ENCODE measurements around the gene NTM.

The NTM gene

DNA sequence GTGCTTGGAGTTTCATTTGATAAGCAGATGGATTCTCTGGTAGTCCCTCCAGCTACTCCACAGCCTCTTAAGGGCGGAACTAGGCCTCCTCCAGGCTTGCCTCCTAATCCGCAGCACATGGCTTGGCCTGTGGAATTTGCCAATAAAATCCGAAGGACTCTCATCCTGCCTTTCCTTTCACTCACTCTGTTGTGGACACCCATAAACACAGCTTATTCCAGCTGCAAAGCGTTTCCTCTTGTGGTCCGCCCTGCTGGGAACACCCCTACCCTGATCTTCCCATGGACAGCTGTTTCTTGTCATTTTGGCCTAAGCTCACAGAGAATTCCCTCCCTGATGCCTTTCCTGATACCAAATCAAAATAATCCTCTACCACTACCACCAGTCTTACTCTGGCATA lies 546.2 kb downstream of the NTM start:
- Histone ChIP-seq H3K9me3 (ENCODE audit: severe bottlenecking) (no peaks in the 10 kb centered on the region), H3K4me3 (ENCODE audit: low read depth, low read length) (no peak overlapping the region), H3K36me3 (no peaks in the 10 kb centered on the region), H3K27me3 (ENCODE audit: insufficient read depth, low read depth, severe bottlenecking) (no peaks in the 10 kb centered on the region), H3K27ac (no peak overlapping the region)
- no peak for DNase-seq
- no peak for TF ChIP-seq CTCF (IDR thresholded peaks at IDR 0.05; ENCODE audit: low read depth, low read length)

GRCh38 chr11:131917634-131918384 lies 547.4 kb downstream of the NTM start:
- no peak overlapping the region for H3K27ac ChIP-seq
- H3K9me3 ChIP-seq (ENCODE audit: severe bottlenecking): no peaks in the 10 kb centered on the region
- no peaks in the 10 kb centered on the region for H3K36me3 ChIP-seq
- no peak for TF ChIP-seq CTCF (IDR thresholded peaks at IDR 0.05; ENCODE audit: low read depth, low read length)
- no peak for DNase-seq
- H3K4me3 ChIP-seq (ENCODE audit: low read depth, low read length): no peak overlapping the region
- H3K27me3 ChIP-seq (ENCODE audit: insufficient read depth, low read depth, severe bottlenecking): no peaks in the 10 kb centered on the region

GRCh38 chr11:131918663-131919062 lies 548.2 kb downstream of the NTM start:
- H3K27ac ChIP-seq: no peak overlapping the region
- DNase-seq: no peak
- H3K9me3 ChIP-seq (ENCODE audit: severe bottlenecking): no peaks in the 10 kb centered on the region
- no peak overlapping the region for H3K4me3 ChIP-seq (ENCODE audit: low read depth, low read length)
- H3K36me3 ChIP-seq: no peaks in the 10 kb centered on the region
- no peak for TF ChIP-seq CTCF (IDR thresholded peaks at IDR 0.05; ENCODE audit: low read depth, low read length)
- no peaks in the 10 kb centered on the region for H3K27me3 ChIP-seq (ENCODE audit: insufficient read depth, low read depth, severe bottlenecking)

- H3K36me3 ChIP-seq: no peaks in the 10 kb centered on the region
- no peak overlapping the region for H3K27ac ChIP-seq
- no peaks in the 10 kb centered on the region for H3K9me3 ChIP-seq (ENCODE audit: severe bottlenecking)
- no peak for TF ChIP-seq CTCF (IDR thresholded peaks at IDR 0.05; ENCODE audit: low read depth, low read length)
- no peak for DNase-seq
- no peak overlapping the region for H3K4me3 ChIP-seq (ENCODE audit: low read depth, low read length)
- no peaks in the 10 kb centered on the region for H3K27me3 ChIP-seq (ENCODE audit: insufficient read depth, low read depth, severe bottlenecking)
Observed at GRCh38 chr11:131922220-131922619, 551.8 kb downstream of the NTM start.

DNA sequence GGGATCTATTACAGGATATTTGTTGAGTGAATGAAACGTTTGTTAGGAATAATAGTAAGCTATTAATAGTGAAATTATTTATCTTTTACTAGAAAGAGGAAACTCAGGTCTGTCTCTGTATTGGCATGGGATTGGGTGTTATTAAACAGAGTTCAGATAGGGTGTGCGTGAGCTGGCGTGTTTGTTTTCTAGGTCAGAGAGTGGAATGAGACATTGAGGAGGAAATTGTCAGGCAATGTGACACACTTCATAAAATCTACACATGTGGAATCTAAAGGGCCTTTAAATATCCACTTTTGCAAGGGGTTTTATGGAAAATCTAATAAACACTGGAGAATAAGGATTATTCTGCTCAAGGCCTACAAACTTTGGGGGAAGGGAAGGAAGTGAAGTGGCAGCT lies 552.9 kb downstream of the NTM start:
- Histone ChIP-seq H3K4me3 (ENCODE audit: low read depth, low read length) (no peak overlapping the region), H3K27ac (no peak overlapping the region), H3K9me3 (ENCODE audit: severe bottlenecking) (no peaks in the 10 kb centered on the region), H3K36me3 (no peaks in the 10 kb centered on the region), H3K27me3 (ENCODE audit: insufficient read depth, low read depth, severe bottlenecking) (no peaks in the 10 kb centered on the region)
- no peak for TF ChIP-seq CTCF (IDR thresholded peaks at IDR 0.05; ENCODE audit: low read depth, low read length)
- DNase-seq: no peak

- no peak for TF ChIP-seq CTCF (IDR thresholded peaks at IDR 0.05; ENCODE audit: low read depth, low read length)
- no peaks in the 10 kb centered on the region for H3K27me3 ChIP-seq (ENCODE audit: insufficient read depth, low read depth, severe bottlenecking)
- no peaks in the 10 kb centered on the region for H3K36me3 ChIP-seq
- DNase-seq: no peak
- no peak overlapping the region for H3K27ac ChIP-seq
- H3K9me3 ChIP-seq (ENCODE audit: severe bottlenecking): no peaks in the 10 kb centered on the region
- H3K4me3 ChIP-seq (ENCODE audit: low read depth, low read length): no peak overlapping the region
Observed at GRCh38 chr11:131924001-131924400, 553.6 kb downstream of the NTM start.

Data from WERI-Rb-1 (cell line).